ENCODE data around the gene CDK5R2. TPM values are rescaled to one million over a fixed set of nuclear protein-coding genes. Genes with fewer than 3 reads are reported as not detected.

Gene CDK5R2
- total and polyA plus RNA-seq, 2 of the 13 experiments (the other 11 are each of a cell fraction or from before 2014, with no cell fraction given) = not detected

DNA sequence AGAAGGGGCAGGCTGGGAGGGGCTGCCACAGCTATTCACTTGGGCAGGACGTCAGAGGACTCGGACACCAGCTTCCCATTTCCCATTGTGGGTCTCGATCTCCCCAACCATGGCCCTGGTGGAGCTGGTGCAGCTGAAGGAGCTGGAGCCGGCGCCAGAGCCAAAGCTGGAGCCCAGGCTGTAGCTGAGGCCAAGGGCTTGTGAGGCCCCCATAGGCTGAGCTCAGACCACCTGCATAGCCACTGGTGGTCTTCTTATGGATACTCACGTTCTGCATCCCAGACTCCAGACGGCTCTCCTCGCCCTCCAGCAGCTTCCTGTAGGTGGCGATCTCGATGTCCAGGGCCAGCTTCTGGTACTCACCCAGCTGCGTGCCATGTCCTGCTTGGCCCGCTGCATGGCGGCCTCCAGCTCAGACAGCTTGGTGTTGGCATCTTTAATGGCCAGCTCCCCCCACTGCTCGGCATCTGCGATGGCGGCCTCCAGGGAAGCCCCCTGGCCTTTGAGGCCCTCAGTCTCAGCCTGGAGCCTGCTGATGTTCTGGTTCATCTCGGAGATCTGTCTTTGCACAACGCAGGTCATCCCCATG is 6.0 kb upstream of the CDK5R2 start (continued):
- no peak for TF ChIP-seq ZNF503 (CRISPR knock-in tag; IDR thresholded peaks at IDR 0.05)
- no peak for TF ChIP-seq PRPF4 (IDR thresholded peaks at IDR 0.05; ENCODE audit: low read depth, low read length, poor library complexity, severe bottlenecking)
- 0 out of 2 replicates have a peak, but pooled peaks have one; percentile 28 for TF ChIP-seq MYC (CRISPR knock-in tag; IDR thresholded peaks at IDR 0.05; ENCODE audit: borderline replicate concordance)
- TF ChIP-seq, protein P1, sequence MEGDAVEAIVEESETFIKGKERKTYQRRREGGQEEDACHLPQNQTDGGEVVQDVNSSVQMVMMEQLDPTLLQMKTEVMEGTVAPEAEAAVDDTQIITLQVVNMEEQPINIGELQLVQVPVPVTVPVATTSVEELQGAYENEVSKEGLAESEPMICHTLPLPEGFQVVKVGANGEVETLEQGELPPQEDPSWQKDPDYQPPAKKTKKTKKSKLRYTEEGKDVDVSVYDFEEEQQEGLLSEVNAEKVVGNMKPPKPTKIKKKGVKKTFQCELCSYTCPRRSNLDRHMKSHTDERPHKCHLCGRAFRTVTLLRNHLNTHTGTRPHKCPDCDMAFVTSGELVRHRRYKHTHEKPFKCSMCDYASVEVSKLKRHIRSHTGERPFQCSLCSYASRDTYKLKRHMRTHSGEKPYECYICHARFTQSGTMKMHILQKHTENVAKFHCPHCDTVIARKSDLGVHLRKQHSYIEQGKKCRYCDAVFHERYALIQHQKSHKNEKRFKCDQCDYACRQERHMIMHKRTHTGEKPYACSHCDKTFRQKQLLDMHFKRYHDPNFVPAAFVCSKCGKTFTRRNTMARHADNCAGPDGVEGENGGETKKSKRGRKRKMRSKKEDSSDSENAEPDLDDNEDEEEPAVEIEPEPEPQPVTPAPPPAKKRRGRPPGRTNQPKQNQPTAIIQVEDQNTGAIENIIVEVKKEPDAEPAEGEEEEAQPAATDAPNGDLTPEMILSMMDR (CRISPR knock-in tag; IDR thresholded peaks at IDR 0.05) = peak; percentile 54

- H3K9ac ChIP-seq (ENCODE audit: insufficient read depth, low read depth, low read length) = no peak overlapping the region
- TF ChIP-seq U2AF1 (optimal IDR thresholded peaks at IDR 0.05; ENCODE audit: low read depth, low read length) = no peak
- TF ChIP-seq, protein P2, sequence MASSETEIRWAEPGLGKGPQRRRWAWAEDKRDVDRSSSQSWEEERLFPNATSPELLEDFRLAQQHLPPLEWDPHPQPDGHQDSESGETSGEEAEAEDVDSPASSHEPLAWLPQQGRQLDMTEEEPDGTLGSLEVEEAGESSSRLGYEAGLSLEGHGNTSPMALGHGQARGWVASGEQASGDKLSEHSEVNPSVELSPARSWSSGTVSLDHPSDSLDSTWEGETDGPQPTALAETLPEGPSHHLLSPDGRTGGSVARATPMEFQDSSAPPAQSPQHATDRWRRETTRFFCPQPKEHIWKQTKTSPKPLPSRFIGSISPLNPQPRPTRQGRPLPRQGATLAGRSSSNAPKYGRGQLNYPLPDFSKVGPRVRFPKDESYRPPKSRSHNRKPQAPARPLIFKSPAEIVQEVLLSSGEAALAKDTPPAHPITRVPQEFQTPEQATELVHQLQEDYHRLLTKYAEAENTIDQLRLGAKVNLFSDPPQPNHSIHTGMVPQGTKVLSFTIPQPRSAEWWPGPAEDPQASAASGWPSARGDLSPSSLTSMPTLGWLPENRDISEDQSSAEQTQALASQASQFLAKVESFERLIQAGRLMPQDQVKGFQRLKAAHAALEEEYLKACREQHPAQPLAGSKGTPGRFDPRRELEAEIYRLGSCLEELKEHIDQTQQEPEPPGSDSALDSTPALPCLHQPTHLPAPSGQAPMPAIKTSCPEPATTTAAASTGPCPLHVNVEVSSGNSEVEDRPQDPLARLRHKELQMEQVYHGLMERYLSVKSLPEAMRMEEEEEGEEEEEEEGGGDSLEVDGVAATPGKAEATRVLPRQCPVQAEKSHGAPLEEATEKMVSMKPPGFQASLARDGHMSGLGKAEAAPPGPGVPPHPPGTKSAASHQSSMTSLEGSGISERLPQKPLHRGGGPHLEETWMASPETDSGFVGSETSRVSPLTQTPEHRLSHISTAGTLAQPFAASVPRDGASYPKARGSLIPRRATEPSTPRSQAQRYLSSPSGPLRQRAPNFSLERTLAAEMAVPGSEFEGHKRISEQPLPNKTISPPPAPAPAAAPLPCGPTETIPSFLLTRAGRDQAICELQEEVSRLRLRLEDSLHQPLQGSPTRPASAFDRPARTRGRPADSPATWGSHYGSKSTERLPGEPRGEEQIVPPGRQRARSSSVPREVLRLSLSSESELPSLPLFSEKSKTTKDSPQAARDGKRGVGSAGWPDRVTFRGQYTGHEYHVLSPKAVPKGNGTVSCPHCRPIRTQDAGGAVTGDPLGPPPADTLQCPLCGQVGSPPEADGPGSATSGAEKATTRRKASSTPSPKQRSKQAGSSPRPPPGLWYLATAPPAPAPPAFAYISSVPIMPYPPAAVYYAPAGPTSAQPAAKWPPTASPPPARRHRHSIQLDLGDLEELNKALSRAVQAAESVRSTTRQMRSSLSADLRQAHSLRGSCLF (CRISPR knock-in tag; IDR thresholded peaks at IDR 0.05; ENCODE audit: borderline replicate concordance) = no peak
- TF ChIP-seq ZNF563 (CRISPR knock-in tag; IDR thresholded peaks at IDR 0.05) = no peak
- no peak for TF ChIP-seq TOPORS (CRISPR knock-in tag; IDR thresholded peaks at IDR 0.05)
- no peak for TF ChIP-seq ZNF564 (CRISPR knock-in tag; IDR thresholded peaks at IDR 0.05)
- no peak for TF ChIP-seq REXO4 (CRISPR knock-in tag; IDR thresholded peaks at IDR 0.05; ENCODE audit: borderline replicate concordance)
- no peak for TF ChIP-seq HMG20A (CRISPR knock-in tag; IDR thresholded peaks at IDR 0.05; ENCODE audit: borderline replicate concordance)
- TF ChIP-seq SMC3 (IDR thresholded peaks at IDR 0.05; ENCODE audit: low read length) = no peak
- no peak for TF ChIP-seq FLYWCH1 (CRISPR knock-in tag; IDR thresholded peaks at IDR 0.05)
- no peaks in the 10 kb centered on the region for H3K79me2 ChIP-seq (ENCODE audit: insufficient read depth, low read length)
- ATAC-seq (no peak), DNase-seq (ENCODE audit: low spot score) (no peak), FAIRE-seq (no peak)
- H3K4me2 ChIP-seq (ENCODE audit: low read depth, low read length) = no peak overlapping the region
- intact Hi-C loops (cut with micrococcal nuclease; ENCODE audit: unreplicated experiment) (loop anchor here (10.0 kb wide), 1 partner anchor 90 kb away; no protein-coding TSS in a partner anchor), in situ Hi-C loops (cut with HindIII; ENCODE audit: extremely low pct_ligation_motif_present, low pct_unique_long_range_greater_than_20kb) (no loop called here)
- peaks cover 6% of the 10 kb centered on the region; the same call in 1 of the 2 replicates for H3K4me1 ChIP-seq (ENCODE audit: insufficient read depth, low read length)
- no peak overlapping the region for H3K4me3 ChIP-seq (replicated peaks in 1 of 3; ENCODE audit: insufficient read depth in 1 of 3, low read depth in 2 of 3, low read length in 3 of 3)
- no peaks in the 10 kb centered on the region for H4K20me1 ChIP-seq (ENCODE audit: insufficient read depth, low read length)
- no peak overlapping the region for H2AFZ ChIP-seq (ENCODE audit: low read length)
- 8% methylated on average over 8 of the region's 8 CpGs for WGBS (ENCODE audit: low lambda C conversion rate)
- POLR2A ChIA-PET = no interaction called here
- no TSS peak for BruUV-seq (replicated peaks)
- H3K27me3 ChIP-seq (ENCODE audit: control insufficient read depth in 1 of 2, insufficient read depth in 2 of 2, low read length in 2 of 2) = peaks cover 4 to 80% of the 10 kb centered on the region in 2 experiments
- no peaks in the 10 kb centered on the region for H3K36me3 ChIP-seq (replicated peaks in 1 of 2; ENCODE audit: control insufficient read depth in 1 of 2, insufficient read depth in 2 of 2, low read length in 2 of 2)
- no peaks in the 10 kb centered on the region for H3K9me3 ChIP-seq (ENCODE audit: low read length)
- CTCF ChIA-PET (ENCODE audit: low intra/inter-chr PET ratio, low total read pairs) = no interaction called here
- H3K27ac ChIP-seq (ENCODE audit: extremely low read length, insufficient read depth, low read length) = no peak overlapping the region
Observed at GRCh38 chr2:218954541-218955300, 4.7 kb upstream of the CDK5R2 start.
